T follicular helper cell (primary cell): Measurements from ENCODE around the gene DPEP1.
"Not testable (repeated sequence)": the region's sequence is repeated elsewhere in the genome, so short reads cannot be mapped to it uniquely, and the experiment has no call there.

Source experiments
- DNase-seq: peaks from one replicate; pipeline ENCODE4 v3.0.0-alpha.2; 2020; ENCODE audit warnings: low read depth

DPEP1 gene

GRCh38 chr16:89618109-89618998 is 4.9 kb downstream of the DPEP1 start:
- DNase-seq, result no peak

DNA sequence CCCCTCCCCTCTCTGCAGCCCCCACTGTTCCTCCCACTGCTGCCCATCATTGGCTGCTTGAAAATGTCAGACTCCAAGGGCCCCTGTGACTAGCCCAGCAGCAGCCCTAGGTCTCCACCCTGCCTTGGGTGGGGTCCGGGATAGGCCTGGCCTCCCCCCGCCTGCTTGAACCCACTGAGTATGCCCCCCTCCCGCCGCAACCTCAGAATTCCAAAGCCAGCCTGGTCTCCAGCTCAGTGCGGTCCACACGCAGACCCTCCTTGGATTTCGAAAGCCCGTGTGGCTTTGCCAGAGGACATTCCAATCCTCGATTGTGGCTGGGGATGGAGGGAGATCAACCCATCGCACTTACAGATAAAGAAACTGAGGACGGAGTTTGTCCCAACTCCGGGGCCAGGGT is 6.4 kb downstream of the DPEP1 start:
- DNase-seq, result no peak

GRCh38 chr16:89620406-89620841 is 7.0 kb downstream of the DPEP1 start:
- no peak for DNase-seq

GRCh38 chr16:89621136-89621697 is 7.8 kb downstream of the DPEP1 start:
- no peak for DNase-seq

GRCh38 chr16:89621698-89622409 is 8.4 kb downstream of the DPEP1 start:
- no peak for DNase-seq

DNA sequence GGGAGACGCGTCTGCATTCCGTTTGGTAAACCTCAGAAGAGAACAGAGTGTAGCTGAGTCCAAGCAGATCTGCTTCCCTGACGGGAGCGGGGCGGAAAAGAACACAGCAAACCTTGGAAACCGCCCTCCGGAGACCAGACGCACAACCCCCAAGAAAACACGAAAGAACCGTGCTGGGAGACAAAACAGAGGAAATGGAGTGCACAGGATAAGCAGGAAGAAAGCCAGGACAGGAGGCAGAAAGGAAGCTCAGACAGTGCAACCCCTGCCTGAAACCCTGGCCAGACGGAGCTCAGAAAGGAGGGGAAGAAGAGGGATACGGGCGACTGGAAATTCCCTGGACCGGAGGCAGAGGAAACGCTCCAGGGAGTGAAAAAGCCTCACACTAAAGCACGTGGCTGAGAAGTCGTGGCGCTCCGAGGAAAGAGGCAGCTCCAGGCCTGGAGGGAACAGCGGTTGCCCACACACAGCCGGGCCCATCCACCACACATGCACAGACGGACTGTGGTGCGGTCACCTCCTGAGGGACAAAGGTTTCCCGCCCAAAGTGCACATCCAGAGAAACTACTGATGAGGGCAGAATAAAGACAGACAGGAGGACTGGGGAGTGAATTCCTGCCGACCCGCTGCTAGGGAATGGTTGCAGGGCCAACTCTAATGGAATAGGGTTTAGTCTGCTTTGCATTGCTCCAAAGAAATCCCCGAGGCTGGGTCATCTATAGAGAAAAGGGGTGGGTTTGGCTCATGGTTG is 10.2 kb downstream of the DPEP1 start:
- DNase-seq, result no peak

- DNase-seq, result no peak
Observed at GRCh38 chr16:89624777-89625761, 11.6 kb downstream of the DPEP1 start.

DNA sequence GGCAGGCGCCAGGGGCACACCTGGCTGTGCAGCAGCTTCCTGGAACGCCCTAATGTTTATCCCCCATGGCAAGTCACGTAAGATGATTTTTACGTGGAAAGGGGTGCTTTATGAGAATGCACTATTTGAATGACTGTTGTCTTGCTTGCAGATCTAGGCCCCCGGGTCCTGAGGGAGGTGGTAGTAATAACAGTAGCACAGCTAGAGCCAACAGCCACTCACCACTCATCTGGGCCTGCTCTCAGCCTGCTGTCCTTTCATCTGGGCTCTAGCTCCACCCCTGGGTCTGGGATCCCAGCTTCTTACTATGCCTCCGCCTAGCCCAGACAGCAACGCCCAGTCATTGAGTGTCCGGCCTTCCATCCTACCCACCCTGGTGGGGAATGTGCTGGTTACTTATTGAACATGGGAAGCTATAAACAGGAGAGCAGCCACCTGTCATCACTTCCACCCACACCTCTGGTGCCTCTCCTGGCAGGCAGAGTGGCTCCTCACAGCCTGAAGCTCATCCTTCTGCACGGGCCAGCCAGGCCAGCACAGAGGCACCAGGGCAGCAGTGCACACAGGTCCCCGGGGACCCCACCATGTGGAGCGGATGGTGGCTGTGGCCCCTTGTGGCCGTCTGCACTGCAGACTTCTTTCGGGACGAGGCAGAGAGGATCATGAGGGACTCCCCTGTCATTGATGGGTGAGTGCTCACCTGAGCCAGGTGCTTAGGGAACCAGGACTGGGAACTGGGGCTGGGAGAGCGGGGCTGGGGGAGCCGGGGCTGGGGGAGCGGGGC is 16.6 kb downstream of the DPEP1 start:
- no peak for DNase-seq

GRCh38 chr16:89633064-89633631 is 19.7 kb downstream of the DPEP1 start:
- DNase-seq, result no peak

DNA sequence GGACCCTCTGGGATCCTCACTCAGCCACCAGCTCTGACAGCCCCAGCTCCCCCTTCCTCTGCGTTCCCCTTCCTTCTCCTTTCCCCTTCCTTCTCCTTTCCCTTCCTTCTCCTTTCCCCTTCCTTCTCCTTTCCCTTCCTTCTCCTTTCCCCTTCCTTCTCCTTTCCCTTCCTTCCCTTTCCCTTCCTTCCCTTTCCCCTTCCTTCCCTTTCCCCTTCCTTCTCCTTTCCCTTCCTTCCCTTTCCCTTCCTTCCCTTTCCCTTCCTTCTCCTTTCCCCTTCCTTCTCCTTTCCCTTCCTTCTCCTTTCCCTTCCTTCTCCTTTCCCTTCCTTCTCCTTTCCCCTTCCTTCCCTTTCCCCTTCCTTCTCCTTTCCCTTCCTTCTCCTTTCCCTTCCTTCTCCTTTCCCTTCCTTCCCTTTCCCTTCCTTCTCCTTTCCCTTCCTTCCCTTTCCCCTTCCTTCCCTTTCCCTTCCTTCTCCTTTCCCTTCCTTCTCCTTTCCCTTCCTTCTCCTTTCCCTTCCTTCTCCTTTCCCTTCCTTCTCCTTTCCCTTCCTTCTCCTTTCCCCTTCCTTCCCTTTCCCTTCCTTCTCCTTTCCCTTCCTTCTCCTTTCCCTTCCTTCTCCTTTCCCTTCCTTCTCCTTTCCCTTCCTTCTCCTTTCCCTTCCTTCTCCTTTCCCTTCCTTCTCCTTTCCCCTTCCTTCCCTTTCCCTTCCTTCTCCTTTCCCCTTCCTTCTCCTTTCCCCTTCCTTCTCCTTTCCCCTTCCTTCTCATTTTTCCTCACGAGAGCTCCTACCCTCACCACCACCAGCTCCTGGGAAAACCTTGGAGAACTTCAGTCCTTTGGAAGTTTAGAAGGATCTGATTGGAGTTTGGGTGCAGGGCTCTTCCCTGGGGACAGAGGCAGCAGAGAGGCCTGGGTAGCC is 21.3 kb downstream of the DPEP1 start:
- not testable (repeated sequence) for DNase-seq

DNA sequence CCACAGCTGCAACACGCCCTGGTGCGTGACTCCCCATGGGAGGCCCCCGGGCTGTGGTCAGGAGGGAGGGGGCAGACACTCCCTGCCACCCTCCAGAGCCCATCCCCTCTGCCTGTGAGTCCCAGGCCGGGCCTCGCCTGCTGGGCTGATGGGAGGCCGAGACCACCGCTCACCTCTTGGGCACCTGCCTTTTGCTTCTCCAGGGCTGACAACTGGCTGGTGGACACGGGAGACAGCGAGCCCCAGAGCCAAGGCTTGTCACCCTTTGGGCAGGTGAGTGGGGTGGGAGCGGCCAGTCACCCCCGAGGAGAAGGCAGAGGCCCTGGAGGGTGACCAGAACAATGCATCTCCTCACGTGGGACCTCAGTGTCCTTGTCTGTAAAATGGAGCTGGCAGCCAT is 23.2 kb downstream of the DPEP1 start:
- no peak for DNase-seq

DNA sequence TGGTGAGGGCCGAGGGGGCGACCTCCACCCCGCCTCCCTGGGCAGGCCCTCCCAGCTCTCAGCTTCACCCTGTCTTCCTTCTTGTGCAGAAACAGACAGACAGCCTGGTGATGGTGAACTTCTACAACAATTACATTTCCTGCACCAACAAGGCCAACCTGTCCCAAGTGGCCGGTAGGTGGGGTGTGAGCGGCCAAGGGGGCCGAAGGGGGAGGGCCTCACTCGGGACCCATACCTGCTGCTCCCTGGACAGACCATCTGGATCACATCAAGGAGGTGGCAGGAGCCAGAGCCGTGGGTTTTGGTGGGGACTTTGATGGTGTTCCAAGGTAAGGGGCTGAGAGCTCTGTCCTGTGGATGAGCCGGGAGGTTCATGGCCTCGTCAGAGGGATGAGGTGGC is 23.9 kb downstream of the DPEP1 start:
- DNase-seq, result no peak

DNA sequence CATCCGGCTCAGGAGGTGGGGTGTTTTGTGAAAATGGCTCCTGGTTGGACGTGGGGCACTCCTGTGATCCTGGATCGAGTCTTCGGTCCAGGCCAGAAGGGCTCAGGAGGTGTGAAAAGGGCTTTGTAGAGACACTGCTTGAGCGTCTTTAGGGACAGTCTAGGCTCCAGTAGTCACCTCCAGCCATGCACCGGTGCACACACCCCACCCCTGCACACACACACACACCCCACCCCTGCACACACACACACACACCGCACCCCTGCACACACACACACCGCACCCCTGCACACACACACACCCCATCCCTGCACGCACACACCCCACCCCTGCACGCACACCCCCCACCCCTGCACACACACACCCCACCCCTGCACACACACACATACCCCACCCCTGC is 25.0 kb downstream of the DPEP1 start:
- no peak for DNase-seq

GRCh38 chr16:89639385-89639784 is 25.9 kb downstream of the DPEP1 start:
- no peak for DNase-seq

DNA sequence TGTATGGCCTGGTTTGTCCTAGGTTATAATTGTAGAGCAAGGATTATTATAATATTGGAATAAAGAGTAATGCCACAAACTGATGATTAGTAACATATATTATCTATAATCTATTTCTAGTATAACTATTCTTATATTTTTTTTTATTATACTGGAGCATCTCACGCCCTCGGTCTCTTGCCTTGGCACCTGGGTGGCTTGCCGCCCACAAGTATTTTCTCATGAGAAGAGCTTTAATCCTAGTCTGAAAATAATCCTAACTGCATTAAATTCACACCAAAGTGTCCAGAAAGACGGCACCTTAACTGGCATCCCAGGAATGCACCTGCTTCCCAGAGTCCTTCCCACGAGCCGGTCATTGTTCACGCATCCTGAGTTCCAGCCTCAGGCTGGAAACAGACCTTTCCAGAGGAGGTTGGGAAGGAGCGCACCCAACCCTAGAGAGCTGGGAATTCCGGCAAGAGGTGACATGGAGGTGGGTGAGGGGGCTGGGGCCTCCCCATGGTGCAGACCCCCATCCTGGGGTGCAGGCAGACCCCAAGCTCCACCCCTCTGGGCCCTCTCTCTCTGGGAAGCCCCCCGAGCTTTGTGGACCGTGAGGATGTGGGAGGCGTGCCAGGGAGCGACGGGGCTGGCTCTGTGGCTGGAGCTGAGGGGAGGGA is 28.1 kb downstream of the DPEP1 start:
- no peak for DNase-seq

GRCh38 chr16:89642574-89642973 is 29.1 kb downstream of the DPEP1 start:
- DNase-seq, result no peak

- no peak for DNase-seq
Observed at GRCh38 chr16:89643769-89644300, 30.4 kb downstream of the DPEP1 start.

DNA sequence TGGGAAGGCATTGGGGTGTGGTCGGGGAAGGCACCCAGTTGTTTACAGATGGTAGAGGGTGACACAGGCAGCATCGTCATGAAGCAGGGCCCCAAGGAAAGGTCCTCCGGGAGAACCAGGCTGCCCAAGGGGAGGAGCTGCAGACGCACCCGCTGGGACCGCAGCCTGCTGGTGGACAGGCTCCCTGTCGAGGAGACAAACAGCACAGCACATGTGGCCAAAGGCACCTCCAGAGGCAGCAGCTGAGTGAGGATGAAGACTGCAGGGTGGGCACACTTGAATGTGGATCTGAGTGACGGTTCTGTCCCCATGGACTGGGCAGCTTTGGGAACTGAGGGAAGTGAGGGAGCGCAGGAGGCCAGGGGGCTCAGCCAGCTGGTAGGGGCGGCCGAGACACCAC is 31.7 kb downstream of the DPEP1 start:
- DNase-seq, result no peak
